ENCODE data around the gene FZR1. TPM values are rescaled to one million over a fixed set of nuclear protein-coding genes. Genes with fewer than 3 reads are reported as not detected.

FZR1 gene
- total and polyA plus RNA-seq, 2 of the 13 experiments (the other 11 are each of a cell fraction or from before 2014, with no cell fraction given) = 29.0 to 30.8 TPM

DNA sequence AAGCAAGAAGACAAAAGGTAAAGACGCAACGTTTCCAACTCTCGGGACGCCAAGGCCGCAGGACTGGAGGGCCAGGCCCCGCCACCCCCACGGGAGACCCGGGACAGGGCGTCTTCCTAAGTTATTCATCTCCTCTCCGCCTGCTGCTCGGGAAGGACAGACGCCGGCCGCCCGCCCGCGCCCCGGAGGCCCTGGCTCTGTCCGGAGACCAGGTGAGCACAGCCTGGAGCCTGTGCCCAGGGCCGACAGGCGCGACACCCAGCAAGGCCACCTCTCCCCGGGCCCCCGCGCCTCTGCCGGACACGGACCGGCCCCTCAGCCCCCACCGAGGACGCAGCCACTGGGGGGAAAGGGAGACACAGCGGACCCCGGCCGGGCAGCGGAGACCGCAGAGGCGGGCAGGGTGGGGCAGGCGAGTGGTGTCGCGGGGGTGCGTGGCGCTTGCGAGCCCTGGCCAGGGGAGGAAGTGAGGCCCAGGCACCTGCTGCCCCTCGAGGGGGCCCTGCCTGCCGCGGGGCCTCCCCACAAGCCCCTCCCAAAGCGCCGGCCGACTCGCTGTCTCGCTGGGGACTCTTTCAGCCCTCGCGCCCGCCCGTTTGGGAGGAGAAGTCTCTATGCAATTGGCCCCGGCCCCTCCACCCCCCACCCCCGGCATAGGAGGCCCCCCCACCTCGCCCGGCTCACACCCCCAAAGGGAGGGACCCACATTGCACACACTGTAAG lies 43.0 kb upstream of the FZR1 start:
- Histone ChIP-seq H3K4me1 (ENCODE audit: insufficient read depth, low read length) (0 out of 2 replicates have a peak, but pooled peaks cover 8% of the 10 kb centered on the region), H4K20me1 (ENCODE audit: insufficient read depth, low read length) (no peaks in the 10 kb centered on the region), H2AFZ (ENCODE audit: low read length) (no peak overlapping the region), H3K27ac (ENCODE audit: extremely low read length, insufficient read depth, low read length) (no peak overlapping the region), H3K27me3 (ENCODE audit: control insufficient read depth in 1 of 2, insufficient read depth in 2 of 2, low read length in 2 of 2) (no peaks in the 10 kb centered on the region; a peak in 1 of 5 replicates), H3K36me3 (replicated peaks in 1 of 2; ENCODE audit: control insufficient read depth in 1 of 2, insufficient read depth in 2 of 2, low read length in 2 of 2) (peaks cover 0 to 5% of the 10 kb centered on the region in 2 experiments; a peak in 1 of 5 replicates), H3K9me3 (ENCODE audit: low read length) (no peaks in the 10 kb centered on the region), H3K4me3 (replicated peaks in 1 of 3; ENCODE audit: insufficient read depth in 1 of 3, low read depth in 2 of 3, low read length in 3 of 3) (no peak overlapping the region), H3K9ac (ENCODE audit: insufficient read depth, low read depth, low read length) (no peak overlapping the region), H3K79me2 (ENCODE audit: insufficient read depth, low read length) (no peaks in the 10 kb centered on the region), H3K4me2 (ENCODE audit: low read depth, low read length) (no peak overlapping the region)
- BruUV-seq (replicated peaks) = TSS peak; percentile 66
- DNase-seq (ENCODE audit: low spot score) (no peak), ATAC-seq (no peak), FAIRE-seq (no peak)
- POLR2A ChIA-PET = no interaction called here
- in situ Hi-C loops (cut with HindIII; ENCODE audit: extremely low pct_ligation_motif_present, low pct_unique_long_range_greater_than_20kb) = no loop called here
- intact Hi-C loops (cut with micrococcal nuclease; ENCODE audit: unreplicated experiment) = no loop called here
- WGBS (ENCODE audit: low lambda C conversion rate) = 95% methylated on average over 39 of the region's 58 CpGs
- CTCF ChIA-PET (ENCODE audit: low intra/inter-chr PET ratio, low total read pairs) = no interaction called here
- TF ChIP-seq KDM1A (CRISPR knock-in tag; IDR thresholded peaks at IDR 0.05) = no peak
- TF ChIP-seq, protein P1, sequence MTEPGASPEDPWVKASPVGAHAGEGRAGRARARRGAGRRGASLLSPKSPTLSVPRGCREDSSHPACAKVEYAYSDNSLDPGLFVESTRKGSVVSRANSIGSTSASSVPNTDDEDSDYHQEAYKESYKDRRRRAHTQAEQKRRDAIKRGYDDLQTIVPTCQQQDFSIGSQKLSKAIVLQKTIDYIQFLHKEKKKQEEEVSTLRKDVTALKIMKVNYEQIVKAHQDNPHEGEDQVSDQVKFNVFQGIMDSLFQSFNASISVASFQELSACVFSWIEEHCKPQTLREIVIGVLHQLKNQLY (CRISPR knock-in tag; IDR thresholded peaks at IDR 0.05) = no peak
- no peak for TF ChIP-seq GATA4 (IDR thresholded peaks at IDR 0.05; ENCODE audit: borderline replicate concordance, low read depth)
- no peak for TF ChIP-seq ZNF337 (CRISPR knock-in tag; IDR thresholded peaks at IDR 0.05; ENCODE audit: borderline replicate concordance, low read depth)
- TF ChIP-seq RXRB (CRISPR knock-in tag; IDR thresholded peaks at IDR 0.05; ENCODE audit: borderline replicate concordance) = no peak
- TF ChIP-seq PHF5A (CRISPR knock-in tag; IDR thresholded peaks at IDR 0.05; ENCODE audit: low read depth, unreplicated experiment) = no peak
- TF ChIP-seq REPIN1 (CRISPR knock-in tag; IDR thresholded peaks at IDR 0.05; ENCODE audit: borderline replicate concordance, low read depth) = no peak
- TF ChIP-seq, protein P2, sequence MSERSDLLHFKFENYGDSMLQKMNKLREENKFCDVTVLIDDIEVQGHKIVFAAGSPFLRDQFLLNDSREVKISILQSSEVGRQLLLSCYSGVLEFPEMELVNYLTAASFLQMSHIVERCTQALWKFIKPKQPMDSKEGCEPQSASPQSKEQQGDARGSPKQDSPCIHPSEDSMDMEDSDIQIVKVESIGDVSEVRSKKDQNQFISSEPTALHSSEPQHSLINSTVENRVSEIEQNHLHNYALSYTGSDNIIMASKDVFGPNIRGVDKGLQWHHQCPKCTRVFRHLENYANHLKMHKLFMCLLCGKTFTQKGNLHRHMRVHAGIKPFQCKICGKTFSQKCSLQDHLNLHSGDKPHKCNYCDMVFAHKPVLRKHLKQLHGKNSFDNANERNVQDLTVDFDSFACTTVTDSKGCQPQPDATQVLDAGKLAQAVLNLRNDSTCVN (CRISPR knock-in tag; IDR thresholded peaks at IDR 0.05; ENCODE audit: borderline replicate concordance) = no peak
- TF ChIP-seq BCL6 (CRISPR knock-in tag; IDR thresholded peaks at IDR 0.05) = no peak
- TF ChIP-seq, protein P3, sequence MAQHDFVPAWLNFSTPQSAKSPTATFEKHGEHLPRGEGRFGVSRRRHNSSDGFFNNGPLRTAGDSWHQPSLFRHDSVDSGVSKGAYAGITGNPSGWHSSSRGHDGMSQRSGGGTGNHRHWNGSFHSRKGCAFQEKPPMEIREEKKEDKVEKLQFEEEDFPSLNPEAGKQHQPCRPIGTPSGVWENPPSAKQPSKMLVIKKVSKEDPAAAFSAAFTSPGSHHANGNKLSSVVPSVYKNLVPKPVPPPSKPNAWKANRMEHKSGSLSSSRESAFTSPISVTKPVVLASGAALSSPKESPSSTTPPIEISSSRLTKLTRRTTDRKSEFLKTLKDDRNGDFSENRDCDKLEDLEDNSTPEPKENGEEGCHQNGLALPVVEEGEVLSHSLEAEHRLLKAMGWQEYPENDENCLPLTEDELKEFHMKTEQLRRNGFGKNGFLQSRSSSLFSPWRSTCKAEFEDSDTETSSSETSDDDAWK (CRISPR knock-in tag; IDR thresholded peaks at IDR 0.05) = no peak
- TF ChIP-seq MTA3 (CRISPR knock-in tag; IDR thresholded peaks at IDR 0.05) = no peak
- TF ChIP-seq, protein P4, sequence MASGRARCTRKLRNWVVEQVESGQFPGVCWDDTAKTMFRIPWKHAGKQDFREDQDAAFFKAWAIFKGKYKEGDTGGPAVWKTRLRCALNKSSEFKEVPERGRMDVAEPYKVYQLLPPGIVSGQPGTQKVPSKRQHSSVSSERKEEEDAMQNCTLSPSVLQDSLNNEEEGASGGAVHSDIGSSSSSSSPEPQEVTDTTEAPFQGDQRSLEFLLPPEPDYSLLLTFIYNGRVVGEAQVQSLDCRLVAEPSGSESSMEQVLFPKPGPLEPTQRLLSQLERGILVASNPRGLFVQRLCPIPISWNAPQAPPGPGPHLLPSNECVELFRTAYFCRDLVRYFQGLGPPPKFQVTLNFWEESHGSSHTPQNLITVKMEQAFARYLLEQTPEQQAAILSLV (CRISPR knock-in tag; IDR thresholded peaks at IDR 0.05; ENCODE audit: borderline replicate concordance) = no peak
- TF ChIP-seq, protein P5, sequence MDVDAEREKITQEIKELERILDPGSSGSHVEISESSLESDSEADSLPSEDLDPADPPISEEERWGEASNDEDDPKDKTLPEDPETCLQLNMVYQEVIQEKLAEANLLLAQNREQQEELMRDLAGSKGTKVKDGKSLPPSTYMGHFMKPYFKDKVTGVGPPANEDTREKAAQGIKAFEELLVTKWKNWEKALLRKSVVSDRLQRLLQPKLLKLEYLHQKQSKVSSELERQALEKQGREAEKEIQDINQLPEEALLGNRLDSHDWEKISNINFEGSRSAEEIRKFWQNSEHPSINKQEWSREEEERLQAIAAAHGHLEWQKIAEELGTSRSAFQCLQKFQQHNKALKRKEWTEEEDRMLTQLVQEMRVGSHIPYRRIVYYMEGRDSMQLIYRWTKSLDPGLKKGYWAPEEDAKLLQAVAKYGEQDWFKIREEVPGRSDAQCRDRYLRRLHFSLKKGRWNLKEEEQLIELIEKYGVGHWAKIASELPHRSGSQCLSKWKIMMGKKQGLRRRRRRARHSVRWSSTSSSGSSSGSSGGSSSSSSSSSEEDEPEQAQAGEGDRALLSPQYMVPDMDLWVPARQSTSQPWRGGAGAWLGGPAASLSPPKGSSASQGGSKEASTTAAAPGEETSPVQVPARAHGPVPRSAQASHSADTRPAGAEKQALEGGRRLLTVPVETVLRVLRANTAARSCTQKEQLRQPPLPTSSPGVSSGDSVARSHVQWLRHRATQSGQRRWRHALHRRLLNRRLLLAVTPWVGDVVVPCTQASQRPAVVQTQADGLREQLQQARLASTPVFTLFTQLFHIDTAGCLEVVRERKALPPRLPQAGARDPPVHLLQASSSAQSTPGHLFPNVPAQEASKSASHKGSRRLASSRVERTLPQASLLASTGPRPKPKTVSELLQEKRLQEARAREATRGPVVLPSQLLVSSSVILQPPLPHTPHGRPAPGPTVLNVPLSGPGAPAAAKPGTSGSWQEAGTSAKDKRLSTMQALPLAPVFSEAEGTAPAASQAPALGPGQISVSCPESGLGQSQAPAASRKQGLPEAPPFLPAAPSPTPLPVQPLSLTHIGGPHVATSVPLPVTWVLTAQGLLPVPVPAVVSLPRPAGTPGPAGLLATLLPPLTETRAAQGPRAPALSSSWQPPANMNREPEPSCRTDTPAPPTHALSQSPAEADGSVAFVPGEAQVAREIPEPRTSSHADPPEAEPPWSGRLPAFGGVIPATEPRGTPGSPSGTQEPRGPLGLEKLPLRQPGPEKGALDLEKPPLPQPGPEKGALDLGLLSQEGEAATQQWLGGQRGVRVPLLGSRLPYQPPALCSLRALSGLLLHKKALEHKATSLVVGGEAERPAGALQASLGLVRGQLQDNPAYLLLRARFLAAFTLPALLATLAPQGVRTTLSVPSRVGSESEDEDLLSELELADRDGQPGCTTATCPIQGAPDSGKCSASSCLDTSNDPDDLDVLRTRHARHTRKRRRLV (CRISPR knock-in tag; IDR thresholded peaks at IDR 0.05) = no peak

All from HepG2 (cell line).